ENCODE data around the gene CSTA.

DNA sequence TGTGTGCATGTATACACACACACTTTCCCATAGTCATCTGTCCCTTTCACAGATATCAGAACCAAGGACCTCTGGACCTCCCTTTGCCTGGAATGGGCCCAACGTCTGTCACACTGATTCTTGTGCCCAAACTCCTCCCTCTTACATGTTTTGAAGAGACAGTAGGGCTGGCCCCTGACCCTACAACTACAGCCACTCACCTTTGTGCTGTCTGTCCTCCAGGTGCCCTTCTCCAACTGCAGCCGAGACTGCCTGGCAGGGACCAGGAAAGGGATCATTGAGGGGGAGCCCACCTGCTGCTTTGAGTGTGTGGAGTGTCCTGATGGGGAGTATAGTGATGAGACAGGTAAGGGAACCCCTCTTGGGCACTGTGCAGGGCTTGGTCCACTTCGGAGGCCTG lies 43.2 kb upstream of the CSTA start:
- no peak for TF ChIP-seq CTCF (IDR thresholded peaks at IDR 0.05)
- no peak for TF ChIP-seq POLR2A (IDR thresholded peaks at IDR 0.05)
